Left lung (tissue), 10 donors: ENCODE measurements around the gene MROH7. TPM values are rescaled to one million over a fixed set of nuclear protein-coding genes. Genes with fewer than 3 reads are reported as not detected.

Source experiments
- ATAC-seq: fragments of 200-7000 bp; cut with Tn5 transposase; one replicate; pipeline ENCODE4 v1.9.1; 2020; ENCODE audit warnings: moderate library complexity
- DNase-seq, 4 donors: peaks; one replicate each; pipeline ENCODE4 v3.0.0-alpha.2; 2013 to 2020
- H3K27ac ChIP-seq, 2 donors: fragments of 200-600 bp; sonication (generic) in 1 of 2; one replicate each; pipeline versions ENCODE4 v1.5.0 to v1.8.0; 2020 to 2021
- H3K27me3 ChIP-seq, 2 donors: fragments of 200-600 bp; sonication (generic) in 1 of 2; one replicate each; pipeline versions ENCODE4 v1.5.0 to v1.8.0; 2020 to 2021
- H3K36me3 ChIP-seq, 2 donors: fragments of 200-600 bp; sonication (generic) in 1 of 2; one replicate each; pipeline versions ENCODE4 v1.5.0 to v1.8.0; 2020 to 2021
- H3K4me1 ChIP-seq, 2 donors: fragments of 200-600 bp; one replicate each; pipeline ENCODE4 v1.8.0; 2021
- H3K4me3 ChIP-seq, 2 donors: fragments of 200-600 bp; sonication (generic) in 1 of 2; one replicate each; pipeline versions ENCODE4 v1.5.0 to v1.8.0; 2020 to 2021; ENCODE audit warnings: mild to moderate bottlenecking in 1 of 2
- H3K9me3 ChIP-seq, 2 donors: fragments of 200-600 bp; sonication (generic) in 1 of 2; one replicate each; pipeline versions ENCODE4 v1.5.0 to v1.8.0; 2020 to 2021
- CTCF ChIP-seq, 2 donors: fragments of 200-600 bp; sonication (generic) in 1 of 2; IDR thresholded peaks; one replicate each; pipeline versions ENCODE4 v1.5.0 to v1.8.0; 2021; ENCODE audit warnings: antibody characterized with exemption in 2 of 2
- intact Hi-C, 2 donors: fragments of 100-400 bp; cut with DNase I; formaldehyde crosslinking; loops; one replicate each; pipeline versions ENCODE4 v1.11.2 to v1.14.2; 2022
- polyA plus RNA-seq, 6 donors: library from polyadenylated mRNA; unstranded; fragments of 120-200 nt; gene quantifications; one replicate each; pipeline ENCODE4 v1.2.1, GENCODE V29; 2013; ENCODE audit not compliant: insufficient read length in 6 of 6
- total RNA-seq, 2 donors: library from RNA; stranded (reverse); fragmentation: NEBNext Ultra II Directional; extraction: Animal tissue kit (Norgen Biotek cat#: 25700); gene quantifications; one replicate each; pipeline ENCODE4 v1.2.1, GENCODE V29; 2021
- donor health status: DM: no; HTN: yes; CAD: no.
- donor health status: DM: no; HTN: no; CAD: no.

The MROH7 gene
- total and polyA plus RNA-seq, 8 donors: 0.70 to 16.2 (median 12.8) TPM

- ATAC-seq (no peak), DNase-seq (peak in 1 of 4 donors; percentile 28)
- H3K27ac ChIP-seq: no peak overlapping the region
- no peak for TF ChIP-seq CTCF (IDR thresholded peaks at IDR 0.05)
- no peaks in the 10 kb centered on the region for H3K9me3 ChIP-seq
- H3K27me3 ChIP-seq: no peaks in the 10 kb centered on the region
- no peak overlapping the region for H3K4me3 ChIP-seq
- H3K4me1 ChIP-seq: no peaks in the 10 kb centered on the region
- H3K36me3 ChIP-seq: no peaks in the 10 kb centered on the region
- intact Hi-C loops: no loop called here
These were observed 30.7 kb upstream of the MROH7 start for GRCh38 chr1:54610601-54611580.

GRCh38 chr1:54611621-54612020, 30.0 kb upstream of the MROH7 start:
- Histone ChIP-seq H3K36me3 (no peaks in the 10 kb centered on the region), H3K27ac (no peak overlapping the region), H3K27me3 (no peaks in the 10 kb centered on the region), H3K4me1 (no peaks in the 10 kb centered on the region), H3K9me3 (no peaks in the 10 kb centered on the region), H3K4me3 (no peak overlapping the region)
- ATAC-seq (no peak), DNase-seq (peak in 1 of 4 donors; percentile 53)
- no peak for TF ChIP-seq CTCF (IDR thresholded peaks at IDR 0.05)
- intact Hi-C loops: no loop called here

GRCh38 chr1:54614024-54614423, 27.6 kb upstream of the MROH7 start:
- no peak for DNase-seq
- H3K27ac ChIP-seq: no peak overlapping the region
- no peak overlapping the region for H3K4me3 ChIP-seq
- H3K27me3 ChIP-seq: no peaks in the 10 kb centered on the region
- intact Hi-C loops: no loop called here
- H3K36me3 ChIP-seq: no peaks in the 10 kb centered on the region
- ATAC-seq: no peak
- no peaks in the 10 kb centered on the region for H3K9me3 ChIP-seq
- H3K4me1 ChIP-seq: no peaks in the 10 kb centered on the region
- no peak for TF ChIP-seq CTCF (IDR thresholded peaks at IDR 0.05)

GRCh38 chr1:54614563-54614962, 27.0 kb upstream of the MROH7 start:
- H3K9me3 ChIP-seq: no peaks in the 10 kb centered on the region
- intact Hi-C loops: no loop called here

More at GRCh38 chr1:54614563-54614962, 27.0 kb upstream of the MROH7 start:
- no peak for TF ChIP-seq CTCF (IDR thresholded peaks at IDR 0.05)
- H3K36me3 ChIP-seq: no peaks in the 10 kb centered on the region
- ATAC-seq (no peak), DNase-seq (no peak)
- H3K27ac ChIP-seq: no peak overlapping the region
- H3K4me1 ChIP-seq: no peaks in the 10 kb centered on the region
- H3K27me3 ChIP-seq: no peaks in the 10 kb centered on the region
- H3K4me3 ChIP-seq: no peak overlapping the region
